ENCODE results near the gene SRR. TPM values are rescaled to one million over a fixed set of nuclear protein-coding genes. Genes with fewer than 3 reads are reported as not detected.

The SRR gene
- total RNA-seq, 1 experiment from 2014 or later = 11.8 TPM

DNA sequence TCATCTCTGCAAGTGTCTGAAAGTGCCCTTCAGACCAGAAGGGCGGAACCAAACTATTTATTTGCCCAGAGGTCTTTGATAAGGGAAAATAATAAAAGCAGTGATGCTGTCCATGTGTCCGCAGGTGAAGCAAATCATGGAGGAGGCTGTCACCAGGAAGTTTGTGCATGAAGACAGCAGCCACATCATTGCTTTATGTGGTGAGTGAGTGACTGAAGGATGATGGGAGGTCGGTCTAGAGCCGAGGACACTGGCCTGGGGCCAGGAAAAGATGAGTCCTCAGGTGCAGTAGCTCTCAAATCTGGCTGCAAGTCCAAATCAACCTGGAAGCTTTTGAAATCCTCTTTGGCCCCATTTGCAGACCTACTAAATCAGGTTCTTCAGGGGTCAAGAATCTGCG, 39.7 kb downstream of the SRR start:
- no peak for DNase-seq (ENCODE audit: low read depth, low spot score)
- ATAC-seq = no peak

DNA sequence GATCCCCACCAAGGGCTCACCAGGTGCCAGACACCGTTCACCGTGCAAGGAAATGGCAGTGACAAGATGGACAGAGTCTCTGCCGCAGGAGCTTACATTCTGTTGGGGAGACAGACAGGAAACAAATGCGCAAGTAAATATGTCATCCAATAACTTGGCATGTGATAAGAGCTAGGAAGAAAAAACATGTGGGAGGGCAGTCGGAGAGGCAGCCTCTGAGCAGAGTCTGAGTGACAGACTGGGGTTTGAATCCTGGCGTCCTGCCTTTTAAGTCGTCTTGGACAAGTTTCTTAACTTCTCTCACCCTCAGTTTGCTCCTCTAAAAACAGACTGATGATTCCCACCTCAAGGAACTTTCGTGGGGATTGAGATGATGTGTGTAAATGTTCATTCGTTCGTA, 40.8 kb downstream of the SRR start:
- TF ChIP-seq, protein P1, sequence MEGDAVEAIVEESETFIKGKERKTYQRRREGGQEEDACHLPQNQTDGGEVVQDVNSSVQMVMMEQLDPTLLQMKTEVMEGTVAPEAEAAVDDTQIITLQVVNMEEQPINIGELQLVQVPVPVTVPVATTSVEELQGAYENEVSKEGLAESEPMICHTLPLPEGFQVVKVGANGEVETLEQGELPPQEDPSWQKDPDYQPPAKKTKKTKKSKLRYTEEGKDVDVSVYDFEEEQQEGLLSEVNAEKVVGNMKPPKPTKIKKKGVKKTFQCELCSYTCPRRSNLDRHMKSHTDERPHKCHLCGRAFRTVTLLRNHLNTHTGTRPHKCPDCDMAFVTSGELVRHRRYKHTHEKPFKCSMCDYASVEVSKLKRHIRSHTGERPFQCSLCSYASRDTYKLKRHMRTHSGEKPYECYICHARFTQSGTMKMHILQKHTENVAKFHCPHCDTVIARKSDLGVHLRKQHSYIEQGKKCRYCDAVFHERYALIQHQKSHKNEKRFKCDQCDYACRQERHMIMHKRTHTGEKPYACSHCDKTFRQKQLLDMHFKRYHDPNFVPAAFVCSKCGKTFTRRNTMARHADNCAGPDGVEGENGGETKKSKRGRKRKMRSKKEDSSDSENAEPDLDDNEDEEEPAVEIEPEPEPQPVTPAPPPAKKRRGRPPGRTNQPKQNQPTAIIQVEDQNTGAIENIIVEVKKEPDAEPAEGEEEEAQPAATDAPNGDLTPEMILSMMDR (IDR thresholded peaks at IDR 0.05) = no peak
- Histone ChIP-seq H3K4me1 (ENCODE audit: control insufficient read depth, insufficient read depth, low read length) (no peaks in the 10 kb centered on the region), H3K27ac (ENCODE audit: low read length) (no peak overlapping the region), H3K9me3 (ENCODE audit: control insufficient read depth, insufficient read depth, low read depth, low read length) (no peaks in the 10 kb centered on the region), H3K36me3 (ENCODE audit: control insufficient read depth, insufficient read depth, low read length) (no peaks in the 10 kb centered on the region), H3K27me3 (ENCODE audit: control insufficient read depth, insufficient read depth, low read length) (no peaks in the 10 kb centered on the region), H3K4me3 (ENCODE audit: low read depth in 2 of 2, low read length in 2 of 2) (no peak overlapping the region)
- ChIA-PET CTCF (no interaction called here), POLR2A (no interaction called here)
- in situ Hi-C loops (cut with HindIII; ENCODE audit: low pct_unique_long_range_greater_than_20kb, low sequenced_read_pairs) = no loop called here
- DNase-seq (ENCODE audit: low read depth, low spot score) = no peak
- BruUV-seq (replicated peaks) = no TSS peak
- intact Hi-C loops (cut with micrococcal nuclease; ENCODE audit: unreplicated experiment) = no loop called here
- ATAC-seq = no peak

More for the DNA sequence above, 39.7 kb downstream of the SRR start:
- ChIA-PET POLR2A (no interaction called here), CTCF (no interaction called here)
- no peak overlapping the region for H3K27ac ChIP-seq (ENCODE audit: low read length)
- no peaks in the 10 kb centered on the region for H3K9me3 ChIP-seq (ENCODE audit: control insufficient read depth, insufficient read depth, low read depth, low read length)
- H3K27me3 ChIP-seq (ENCODE audit: control insufficient read depth, insufficient read depth, low read length) = no peaks in the 10 kb centered on the region
- BruUV-seq (replicated peaks) = no TSS peak
- in situ Hi-C loops (cut with HindIII; ENCODE audit: low pct_unique_long_range_greater_than_20kb, low sequenced_read_pairs) (no loop called here), intact Hi-C loops (cut with micrococcal nuclease; ENCODE audit: unreplicated experiment) (no loop called here)
- no peak overlapping the region for H3K4me3 ChIP-seq (ENCODE audit: low read depth in 2 of 2, low read length in 2 of 2)
- H3K4me1 ChIP-seq (ENCODE audit: control insufficient read depth, insufficient read depth, low read length) = peaks cover 2% of the 10 kb centered on the region; the same call in 1 of the 2 replicates
- H3K36me3 ChIP-seq (ENCODE audit: control insufficient read depth, insufficient read depth, low read length) = no peaks in the 10 kb centered on the region
- no peak for TF ChIP-seq TCF7L2 (IDR thresholded peaks at IDR 0.05; ENCODE audit: low read depth, low read length)
- TF ChIP-seq SIN3A (IDR thresholded peaks at IDR 0.05; ENCODE audit: borderline replicate concordance, insufficient read depth, low read depth, low read length) = no peak
- TF ChIP-seq, protein P1 (IDR thresholded peaks at IDR 0.05) = no peak
- TF ChIP-seq, protein P2, sequence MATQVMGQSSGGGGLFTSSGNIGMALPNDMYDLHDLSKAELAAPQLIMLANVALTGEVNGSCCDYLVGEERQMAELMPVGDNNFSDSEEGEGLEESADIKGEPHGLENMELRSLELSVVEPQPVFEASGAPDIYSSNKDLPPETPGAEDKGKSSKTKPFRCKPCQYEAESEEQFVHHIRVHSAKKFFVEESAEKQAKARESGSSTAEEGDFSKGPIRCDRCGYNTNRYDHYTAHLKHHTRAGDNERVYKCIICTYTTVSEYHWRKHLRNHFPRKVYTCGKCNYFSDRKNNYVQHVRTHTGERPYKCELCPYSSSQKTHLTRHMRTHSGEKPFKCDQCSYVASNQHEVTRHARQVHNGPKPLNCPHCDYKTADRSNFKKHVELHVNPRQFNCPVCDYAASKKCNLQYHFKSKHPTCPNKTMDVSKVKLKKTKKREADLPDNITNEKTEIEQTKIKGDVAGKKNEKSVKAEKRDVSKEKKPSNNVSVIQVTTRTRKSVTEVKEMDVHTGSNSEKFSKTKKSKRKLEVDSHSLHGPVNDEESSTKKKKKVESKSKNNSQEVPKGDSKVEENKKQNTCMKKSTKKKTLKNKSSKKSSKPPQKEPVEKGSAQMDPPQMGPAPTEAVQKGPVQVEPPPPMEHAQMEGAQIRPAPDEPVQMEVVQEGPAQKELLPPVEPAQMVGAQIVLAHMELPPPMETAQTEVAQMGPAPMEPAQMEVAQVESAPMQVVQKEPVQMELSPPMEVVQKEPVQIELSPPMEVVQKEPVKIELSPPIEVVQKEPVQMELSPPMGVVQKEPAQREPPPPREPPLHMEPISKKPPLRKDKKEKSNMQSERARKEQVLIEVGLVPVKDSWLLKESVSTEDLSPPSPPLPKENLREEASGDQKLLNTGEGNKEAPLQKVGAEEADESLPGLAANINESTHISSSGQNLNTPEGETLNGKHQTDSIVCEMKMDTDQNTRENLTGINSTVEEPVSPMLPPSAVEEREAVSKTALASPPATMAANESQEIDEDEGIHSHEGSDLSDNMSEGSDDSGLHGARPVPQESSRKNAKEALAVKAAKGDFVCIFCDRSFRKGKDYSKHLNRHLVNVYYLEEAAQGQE (IDR thresholded peaks at IDR 0.05; ENCODE audit: insufficient read depth in 1 of 2, low read depth in 2 of 2, low read length in 1 of 2) = no peak
- no peak for TF ChIP-seq POLR2AphosphoS5 (IDR thresholded peaks at IDR 0.05; ENCODE audit: low read depth, low read length)

DNA sequence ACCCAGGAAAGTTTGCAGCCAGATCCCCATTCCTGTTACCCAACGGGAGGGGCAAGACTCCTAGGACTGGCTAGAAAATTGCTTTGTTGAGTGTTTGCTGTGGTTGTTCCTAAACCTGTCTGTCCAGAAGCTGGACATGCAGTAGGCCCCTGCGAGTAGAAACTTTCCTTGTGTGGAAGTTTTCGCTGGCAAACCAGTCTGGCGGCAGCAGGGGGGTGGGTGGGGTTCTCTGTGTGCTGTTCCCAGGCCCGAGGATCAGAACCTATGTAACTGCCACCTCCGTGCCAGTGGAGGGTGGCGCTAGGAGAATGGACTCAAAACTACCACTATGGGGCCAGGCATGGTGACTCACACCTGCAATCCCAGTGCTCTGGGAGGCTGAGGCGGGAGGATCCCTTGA, 42.7 kb downstream of the SRR start:
- CTCF ChIA-PET = no interaction called here
- DNase-seq (ENCODE audit: low read depth, low spot score) (no peak), ATAC-seq (no peak)
- H3K27ac ChIP-seq (ENCODE audit: low read length) = no peak overlapping the region
- no peaks in the 10 kb centered on the region for H3K27me3 ChIP-seq (ENCODE audit: control insufficient read depth, insufficient read depth, low read length)
- in situ Hi-C loops (cut with HindIII; ENCODE audit: low pct_unique_long_range_greater_than_20kb, low sequenced_read_pairs) (no loop called here), intact Hi-C loops (cut with micrococcal nuclease; ENCODE audit: unreplicated experiment) (no loop called here)
- no peaks in the 10 kb centered on the region for H3K4me1 ChIP-seq (ENCODE audit: control insufficient read depth, insufficient read depth, low read length)
- no TSS peak for BruUV-seq (replicated peaks)
- no peak overlapping the region for H3K4me3 ChIP-seq (ENCODE audit: low read depth in 2 of 2, low read length in 2 of 2)
- TF ChIP-seq, protein P2 (IDR thresholded peaks at IDR 0.05; ENCODE audit: insufficient read depth in 1 of 2, low read depth in 2 of 2, low read length in 1 of 2) = no peak
- TF ChIP-seq TCF7L2 (IDR thresholded peaks at IDR 0.05; ENCODE audit: low read depth, low read length) (no peak), SIN3A (IDR thresholded peaks at IDR 0.05; ENCODE audit: borderline replicate concordance, insufficient read depth, low read depth, low read length) (no peak), POLR2AphosphoS5 (IDR thresholded peaks at IDR 0.05; ENCODE audit: low read depth, low read length) (no peak)
- TF ChIP-seq, protein P1 (IDR thresholded peaks at IDR 0.05) = no peak
- H3K36me3 ChIP-seq (ENCODE audit: control insufficient read depth, insufficient read depth, low read length) = no peaks in the 10 kb centered on the region
- no peaks in the 10 kb centered on the region for H3K9me3 ChIP-seq (ENCODE audit: control insufficient read depth, insufficient read depth, low read depth, low read length)
- POLR2A ChIA-PET = no interaction called here
